ENCODE results near the gene ABCB1.

GRCh38 chr7:87596136-87596535 lies 4.5 kb downstream of the ABCB1 start:
- no peak for TF ChIP-seq HDAC6 (IDR thresholded peaks at IDR 0.05; ENCODE audit: low read depth, low read length)
- TF ChIP-seq KDM1A (IDR thresholded peaks at IDR 0.05; ENCODE audit: borderline replicate concordance, low read length) = no peak
- no peak for TF ChIP-seq POLR2A (IDR thresholded peaks at IDR 0.05; ENCODE audit: control extremely low read depth in 1 of 2, low read depth in 2 of 2, low read length in 2 of 2)
- no peak for TF ChIP-seq JUN (IDR thresholded peaks at IDR 0.05; ENCODE audit: low read depth, low read length)
- TF ChIP-seq RXRA (IDR thresholded peaks at IDR 0.05; ENCODE audit: insufficient read depth, low read depth, low read length) = no peak
- TF ChIP-seq CTCF (IDR thresholded peaks at IDR 0.05; ENCODE audit: control extremely low read depth in 1 of 3, insufficient read depth in 1 of 3, low read depth in 1 of 3, low read length in 3 of 3) = no peak
- TF ChIP-seq CHD2 (IDR thresholded peaks at IDR 0.05; ENCODE audit: low read length) = no peak
- no peak for TF ChIP-seq EZH2 (IDR thresholded peaks at IDR 0.05; ENCODE audit: low read depth, low read length, severe bottlenecking)
- TF ChIP-seq SAP30 (IDR thresholded peaks at IDR 0.05; ENCODE audit: insufficient read depth, insufficient replicate concordance, low read length) = no peak
- no peak for TF ChIP-seq TAF1 (IDR thresholded peaks at IDR 0.05; ENCODE audit: low read depth, low read length)
- TF ChIP-seq ATF3 (IDR thresholded peaks at IDR 0.05; ENCODE audit: insufficient read depth, low read depth, low read length) = no peak
- TF ChIP-seq CEBPB (IDR thresholded peaks at IDR 0.05; ENCODE audit: low read depth, low read length) = no peak
- no peak for TF ChIP-seq RFX5 (IDR thresholded peaks at IDR 0.05; ENCODE audit: borderline replicate concordance, low read depth, low read length)
- TF ChIP-seq EP300 (IDR thresholded peaks at IDR 0.05; ENCODE audit: borderline replicate concordance in 1 of 2, low read depth in 2 of 2, low read length in 2 of 2) = no peak
